GM13977 (cell line): Measurements from ENCODE around the gene HTR2C.
"Not testable (repeated sequence)": the region's sequence is repeated elsewhere in the genome, so short reads cannot be mapped to it uniquely, and the experiment has no call there.

ENCODE experiments used
- DNase-seq: peaks from one replicate; pipeline ENCODE4 v3.0.0; 2012; ENCODE audit warnings: low spot score
- CTCF ChIP-seq: IDR thresholded peaks from 2 replicates; pipeline ENCODE4 v1.5.1; 2012; ENCODE audit warnings: mild to moderate bottlenecking, control low read depth; ENCODE audit not compliant: insufficient read depth; ENCODE audit errors: extremely low read depth, missing control alignments
- in situ Hi-C: fragments of 300-500 bp; cut with MboI; formaldehyde crosslinking; loops from one replicate; pipeline ENCODE4 v1.12.0; 2022; ENCODE audit warnings: low sequenced_read_pairs, low pct_unique_long_range_greater_than_20kb, mixed read lengths, inconsistent platforms; ENCODE audit not compliant: unreplicated experiment

Gene HTR2C

DNA sequence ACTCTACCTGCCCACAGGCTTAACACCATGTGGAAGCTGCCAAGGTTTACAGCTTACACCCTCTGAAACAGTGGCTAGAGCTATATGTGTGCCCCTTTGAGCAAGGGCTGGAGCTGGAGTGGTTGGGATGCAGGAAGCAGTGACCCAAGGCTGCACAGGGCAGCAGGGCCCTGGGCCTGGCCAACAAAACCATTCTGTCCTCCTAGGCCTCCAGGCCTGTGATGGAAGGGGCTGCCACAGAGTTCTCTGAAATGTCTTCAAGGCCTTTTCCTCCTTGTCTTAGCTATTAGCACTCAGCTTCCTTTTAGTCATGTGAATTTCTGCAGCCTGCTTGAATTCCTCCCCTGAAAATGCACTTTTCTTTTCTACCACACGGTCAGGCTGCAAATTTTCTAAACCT, 348.7 kb downstream of the HTR2C start:
- no peak for DNase-seq
- in situ Hi-C loops: no loop called here
- no peak for TF ChIP-seq CTCF

DNA sequence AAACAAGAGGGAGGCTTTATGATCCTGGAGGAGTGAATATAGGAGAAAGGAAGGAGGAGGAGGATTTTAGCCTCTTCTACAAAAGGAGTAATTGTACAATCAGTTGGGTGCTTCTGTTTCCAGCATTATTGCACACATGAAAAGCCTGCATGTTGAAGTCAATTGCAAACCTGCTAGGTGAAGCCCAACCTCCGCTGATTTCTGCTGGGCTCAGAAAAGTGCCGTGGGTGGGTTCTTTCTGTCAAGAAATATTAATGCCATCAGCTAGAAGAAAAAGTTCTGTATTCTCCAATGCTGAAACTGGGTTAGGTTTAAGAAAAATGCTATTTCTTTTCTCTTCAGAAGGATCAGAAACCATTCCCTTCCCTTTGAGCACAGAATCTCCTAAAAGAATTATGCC, 349.4 kb downstream of the HTR2C start:
- DNase-seq, in situ Hi-C loops: not testable (repeated sequence)

- DNase-seq, in situ Hi-C loops: not testable (repeated sequence)
Measured at GRCh38 chrX:114937090-114937489, 353.2 kb downstream of the HTR2C start.

DNA sequence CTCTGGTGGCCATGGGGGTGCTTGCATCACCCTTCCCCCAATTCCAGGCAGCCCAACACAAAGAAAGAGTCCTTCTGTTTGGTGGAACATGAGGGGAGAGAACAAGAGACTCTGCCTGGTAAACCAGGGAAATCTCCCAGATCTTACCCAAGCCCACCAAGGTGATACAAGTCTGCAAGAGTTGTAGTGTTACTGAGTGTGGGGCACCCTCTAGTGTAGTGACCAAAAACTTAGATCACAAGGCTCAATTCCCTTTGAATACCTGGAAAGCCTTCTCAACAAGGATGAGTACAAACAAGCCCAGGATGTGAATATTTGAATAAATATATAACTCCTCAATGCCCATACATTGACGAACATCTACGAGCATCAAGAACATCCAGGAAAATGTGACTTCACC, 368.8 kb downstream of the HTR2C start:
- TF ChIP-seq CTCF: no peak
- in situ Hi-C loops: no loop called here
- no peak for DNase-seq
